H1 (cell line): ENCODE results near the gene FHOD1. TPM values are rescaled to one million over a fixed set of nuclear protein-coding genes. Genes with fewer than 3 reads are reported as not detected.

Source experiments
- EZH2 ChIP-seq: fragments of 200-600 bp; sonication (generic); IDR thresholded peaks from 2 replicates; pipeline ENCODE4 v1.7.1; 2012; ENCODE audit warnings: low read depth, mild to moderate bottlenecking, moderate library complexity, low read length, inconsistent platforms; ENCODE audit not compliant: severe bottlenecking
- PHF8 ChIP-seq: fragments of 200-600 bp; sonication (generic); conservative IDR thresholded peaks from 2 replicates; pipeline ENCODE4 v1.7.1; 2012; ENCODE audit warnings: low read depth, mild to moderate bottlenecking, inconsistent platforms, low read length, moderate library complexity
- polyA plus RNA-seq, 7 experiments: library from polyadenylated mRNA; depleted of rRNA in 3 of 7; stranded (reverse) in 5 of 7; unstranded in 2 of 7; fragments of >200 nt in 5 of 7; fragments of 200-250 nt in 2 of 7; gene quantifications; 1 replicate in 5 of 7; 2 replicates in 1 of 7; 4 replicates in 1 of 7; pipeline versions ENCODE4 v1.2.1 to v1.2.3, GENCODE V29; 2011 to 2013; ENCODE audit warnings: missing spikeins in 2 of 7, mixed read lengths in 2 of 7
- total RNA-seq: library from RNA; stranded (reverse); fragmentation: NEBNext Ultra II Directional; extraction: Animal tissue kit (Norgen Biotek cat#: 25700); gene quantifications from 2 replicates; pipeline ENCODE4 v1.2.1, GENCODE V29; 2021

Gene FHOD1
- total and polyA plus RNA-seq, 2 of the 8 experiments (the other 6 are each of a cell fraction or from before 2014, with no cell fraction given), result 31.3 to 60.7 TPM

- TF ChIP-seq PHF8 (no peak), EZH2 (no peak)
Measured at GRCh38 chr16:67280090-67281015, 33.1 kb upstream of the FHOD1 start (continued).
